Lung (tissue), 12 donors: ENCODE results near the gene ABHD12. TPM values are rescaled to one million over a fixed set of nuclear protein-coding genes. Genes with fewer than 3 reads are reported as not detected.
A peak's percentile ranks its signal among the peaks of the same experiment; 100 is the strongest.

Source experiments
- ATAC-seq: fragments of 200-7000 bp; cut with Tn5 transposase; one replicate; pipeline ENCODE4 v1.9.1; 2020; ENCODE audit warnings: moderate number of reproducible peaks; ENCODE audit not compliant: insufficient read depth, low FRiP score
- DNase-seq, 3 donors: peaks; one replicate each; pipeline ENCODE4 v3.0.0-alpha.2; 2013 to 2017
- H3K27ac ChIP-seq, 2 donors: one replicate each; pipeline ENCODE4 v1.5.1; 2013; ENCODE audit warnings: mild to moderate bottlenecking in 2 of 2, moderate library complexity in 2 of 2, control low read depth in 1 of 2, inconsistent platforms in 1 of 2, low read depth in 1 of 2, low read length in 1 of 2
- H3K27me3 ChIP-seq, 3 donors: one replicate each; pipeline ENCODE4 v1.5.1; 2013; ENCODE audit warnings: low read length in 2 of 3; ENCODE audit not compliant: control insufficient read depth in 3 of 3, insufficient read depth in 3 of 3
- H3K36me3 ChIP-seq, 4 donors: one replicate each; pipeline ENCODE4 v1.5.1; 2013; ENCODE audit warnings: low read length in 4 of 4, mild to moderate bottlenecking in 1 of 4, moderate library complexity in 1 of 4; ENCODE audit not compliant: control insufficient read depth in 4 of 4, insufficient read depth in 4 of 4
- H3K4me1 ChIP-seq, 5 donors: one replicate each; pipeline ENCODE4 v1.5.1; 2013; ENCODE audit warnings: low read length in 5 of 5, mild to moderate bottlenecking in 2 of 5, moderate library complexity in 1 of 5; ENCODE audit not compliant: control insufficient read depth in 5 of 5, insufficient read depth in 5 of 5
- H3K4me3 ChIP-seq: one replicate; pipeline ENCODE4 v1.5.1; 2013; ENCODE audit warnings: mild to moderate bottlenecking, control low read depth, moderate library complexity
- H3K9ac ChIP-seq, 2 donors: one replicate each; pipeline ENCODE4 v1.5.1; 2013; ENCODE audit warnings: low read length in 2 of 2, control low read depth in 1 of 2; ENCODE audit not compliant: insufficient read depth in 1 of 2
- H3K9me3 ChIP-seq, 4 donors: one replicate each; pipeline ENCODE4 v1.5.1; 2013; ENCODE audit warnings: low read length in 3 of 4, mild to moderate bottlenecking in 1 of 4, moderate library complexity in 1 of 4; ENCODE audit not compliant: control insufficient read depth in 4 of 4, insufficient read depth in 3 of 4
- WGBS, 2 donors: extraction: QIAGEN DNeasy Blood & Tissue Kit; methylation state at CpG; one replicate each; pipeline ENCODE4 v1.1.7; 2013; 5-methylcytosine and 5-hydroxymethylcytosine counted together
- polyA plus RNA-seq, 2 donors: library from polyadenylated mRNA; stranded (reverse); fragments of 200-250 nt; gene quantifications; one replicate each; pipeline ENCODE4 v1.2.1, GENCODE V29; 2013
- total RNA-seq, 2 donors: library from RNA; depleted of rRNA in 1 of 2; stranded (reverse); fragments of >200 nt in 1 of 2; gene quantifications; one replicate each; pipeline ENCODE4 v1.2.1, GENCODE V29; 2014 to 2021
- TF ChIP-seq, protein P1 (sequence below): IDR thresholded peaks from 2 replicates; pipeline ENCODE4 v1.5.1; 2012; ENCODE audit warnings: mild to moderate bottlenecking; ENCODE audit errors: control extremely low read depth, extremely low read depth
- donor health status: control.
- donor health status: control.
- donor health status: Bipolar disorder and iron deficiency.
- donor health status: healthy.
- donor health status: DM: yes; HTN: yes; CAD: no.

ABHD12 gene
- total and polyA plus RNA-seq, 4 donors = 34.3 to 58.1 (median 44.6) TPM

DNA sequence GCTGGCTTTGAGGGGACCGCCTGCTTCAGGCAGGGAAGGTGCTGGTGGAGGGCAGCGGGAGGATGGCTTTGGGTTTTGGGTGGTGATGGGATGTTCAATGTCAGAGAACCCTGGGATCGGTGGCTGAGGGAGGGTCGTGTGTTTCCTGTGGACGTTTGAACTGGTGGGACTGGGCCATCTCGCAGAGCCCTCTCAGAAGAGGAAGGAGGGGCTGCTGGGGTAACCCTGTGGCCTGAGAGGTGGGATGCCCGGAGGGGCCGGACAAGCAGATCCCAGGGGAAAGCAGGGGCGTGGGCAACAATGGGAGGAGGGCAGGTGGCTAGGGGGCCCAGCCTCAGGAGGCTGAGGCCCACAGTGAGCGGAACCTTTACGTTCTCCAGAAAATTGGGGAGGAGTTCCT, 107.8 kb downstream of the ABHD12 start:
- Histone ChIP-seq H3K27ac (no peak overlapping the region), H3K4me1 (no peaks in the 10 kb centered on the region), H3K9ac (no peak overlapping the region), H3K4me3 (no peak overlapping the region), H3K27me3 (no peaks in the 10 kb centered on the region), H3K36me3 (peaks cover 4 to 91% (median 24%) of the 10 kb centered on the region in 4 donors), H3K9me3 (no peaks in the 10 kb centered on the region)
- TF ChIP-seq, protein P1, sequence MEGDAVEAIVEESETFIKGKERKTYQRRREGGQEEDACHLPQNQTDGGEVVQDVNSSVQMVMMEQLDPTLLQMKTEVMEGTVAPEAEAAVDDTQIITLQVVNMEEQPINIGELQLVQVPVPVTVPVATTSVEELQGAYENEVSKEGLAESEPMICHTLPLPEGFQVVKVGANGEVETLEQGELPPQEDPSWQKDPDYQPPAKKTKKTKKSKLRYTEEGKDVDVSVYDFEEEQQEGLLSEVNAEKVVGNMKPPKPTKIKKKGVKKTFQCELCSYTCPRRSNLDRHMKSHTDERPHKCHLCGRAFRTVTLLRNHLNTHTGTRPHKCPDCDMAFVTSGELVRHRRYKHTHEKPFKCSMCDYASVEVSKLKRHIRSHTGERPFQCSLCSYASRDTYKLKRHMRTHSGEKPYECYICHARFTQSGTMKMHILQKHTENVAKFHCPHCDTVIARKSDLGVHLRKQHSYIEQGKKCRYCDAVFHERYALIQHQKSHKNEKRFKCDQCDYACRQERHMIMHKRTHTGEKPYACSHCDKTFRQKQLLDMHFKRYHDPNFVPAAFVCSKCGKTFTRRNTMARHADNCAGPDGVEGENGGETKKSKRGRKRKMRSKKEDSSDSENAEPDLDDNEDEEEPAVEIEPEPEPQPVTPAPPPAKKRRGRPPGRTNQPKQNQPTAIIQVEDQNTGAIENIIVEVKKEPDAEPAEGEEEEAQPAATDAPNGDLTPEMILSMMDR = no peak
- DNase-seq (peak in 1 of 3 donors; percentile 4), ATAC-seq (no peak)
- WGBS, 2 donors = 91 to 93% methylated on average over 11 of the region's 11 CpGs

DNA sequence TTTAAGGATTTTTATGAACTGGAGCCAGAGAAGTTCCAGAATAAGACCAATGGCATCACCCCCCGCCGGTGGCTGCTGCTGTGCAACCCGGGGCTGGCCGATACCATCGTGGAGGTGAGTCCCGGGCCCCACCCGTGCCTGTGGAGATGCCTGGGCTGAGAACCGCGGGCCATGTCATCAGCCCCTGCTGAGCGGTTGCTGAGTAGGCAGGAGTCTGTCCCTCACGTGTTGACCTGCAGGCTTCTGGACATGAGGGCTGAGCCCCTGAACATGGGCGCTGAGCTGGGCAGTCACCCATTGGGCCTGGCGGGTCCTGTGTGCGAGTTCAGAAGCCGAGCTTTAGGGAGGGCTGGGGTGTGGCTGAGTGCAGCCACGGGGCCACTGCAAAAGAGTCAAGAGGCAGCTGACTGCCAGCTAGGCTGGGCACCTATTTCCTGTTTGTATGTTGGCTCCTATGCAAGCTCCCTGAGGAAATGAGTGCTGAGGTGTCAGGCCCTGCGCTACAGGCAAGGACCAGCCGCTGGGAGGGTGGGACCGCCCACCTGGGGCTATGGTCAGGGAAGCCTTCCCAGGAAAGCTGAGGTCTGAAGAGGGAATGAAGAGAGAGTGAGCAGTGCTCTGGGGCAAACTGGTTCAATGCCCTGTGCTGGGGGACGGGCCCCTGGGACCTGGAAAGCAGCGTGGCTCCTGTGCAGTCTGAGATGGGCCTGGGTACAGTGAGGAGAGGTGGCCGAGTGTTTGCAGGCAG, 108.4 kb downstream of the ABHD12 start:
- WGBS, 2 donors = 91 to 93% methylated on average over 22 of the region's 22 CpGs
- ATAC-seq (no peak), DNase-seq (peak in 1 of 3 donors; percentile 7)
- TF ChIP-seq, protein P1 = no peak
- Histone ChIP-seq H3K36me3 (peaks cover 4 to 91% (median 25%) of the 10 kb centered on the region in 4 donors), H3K27me3 (no peaks in the 10 kb centered on the region), H3K9ac (no peak overlapping the region), H3K4me3 (no peak overlapping the region), H3K27ac (no peak overlapping the region), H3K4me1 (no peaks in the 10 kb centered on the region), H3K9me3 (no peaks in the 10 kb centered on the region)

DNA sequence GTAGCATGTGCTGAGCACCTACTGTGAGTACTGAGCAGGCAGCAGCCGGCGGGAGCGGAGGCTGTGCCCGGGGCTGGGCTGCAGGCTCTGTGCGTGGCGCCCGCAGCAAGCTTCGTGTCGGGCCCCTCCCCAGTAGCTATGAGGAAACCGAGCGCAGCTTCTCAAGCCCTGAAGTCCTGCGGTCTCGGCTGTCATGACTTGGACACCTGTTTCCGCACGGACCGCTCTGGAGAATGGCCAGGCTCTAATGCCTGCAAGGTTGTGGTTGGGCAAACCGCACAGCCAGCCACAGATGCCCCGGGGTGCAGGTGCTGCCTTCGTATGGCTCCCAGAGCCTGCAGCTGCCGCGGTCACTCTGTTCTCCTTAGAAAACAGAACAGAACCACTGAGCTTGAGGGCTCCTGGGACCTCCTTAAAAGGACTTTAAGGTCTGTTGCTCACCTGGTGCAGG, 109.1 kb downstream of the ABHD12 start:
- H3K4me1 ChIP-seq = no peaks in the 10 kb centered on the region
- H3K36me3 ChIP-seq = peaks cover 4 to 90% (median 24%) of the 10 kb centered on the region in 4 donors
- H3K9me3 ChIP-seq = no peaks in the 10 kb centered on the region
- H3K4me3 ChIP-seq = no peak overlapping the region
- H3K27me3 ChIP-seq = no peaks in the 10 kb centered on the region
- TF ChIP-seq, protein P1 = no peak
- DNase-seq (peak in 1 of 3 donors; percentile 9), ATAC-seq (no peak)
- H3K9ac ChIP-seq = no peak overlapping the region
- 90 to 95% methylated on average over 21 of the region's 21 CpGs for WGBS, 2 donors
- no peak overlapping the region for H3K27ac ChIP-seq
